Activated CD8-positive, alpha-beta memory T cell treated with anti-CD3 and anti-CD28 coated beads, Interleukin-2, amount 50 U/mL, for 1 hour (primary cell): ENCODE data around the gene SUMO3.

Experiments
- DNase-seq: peaks from one replicate; pipeline ENCODE4 v3.0.0-alpha.2; 2020; ENCODE audit errors: extremely low read depth

The SUMO3 gene

DNA sequence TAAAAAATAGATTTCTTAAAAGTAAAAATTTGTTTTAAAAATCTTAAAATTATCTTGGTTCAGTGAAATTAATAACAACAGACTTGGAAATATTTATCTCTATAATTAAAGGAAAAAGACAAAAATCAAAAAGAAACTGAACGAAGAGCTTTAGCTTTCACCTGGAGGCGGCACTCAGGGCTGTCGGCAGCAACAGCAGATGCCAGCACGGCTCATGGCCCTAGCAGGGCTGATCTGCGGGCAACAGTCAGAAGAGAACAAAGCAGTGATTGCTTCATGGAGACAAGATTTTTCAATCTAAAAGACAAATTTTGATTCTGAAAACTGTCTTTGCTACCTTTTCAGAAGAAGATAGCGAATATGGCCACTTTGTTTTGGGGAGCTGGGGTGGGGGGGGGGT, 38.9 kb downstream of the SUMO3 start:
- DNase-seq = no peak

- no peak for DNase-seq
Observed at GRCh38 chr21:44778499-44778911, 39.4 kb downstream of the SUMO3 start.

DNA sequence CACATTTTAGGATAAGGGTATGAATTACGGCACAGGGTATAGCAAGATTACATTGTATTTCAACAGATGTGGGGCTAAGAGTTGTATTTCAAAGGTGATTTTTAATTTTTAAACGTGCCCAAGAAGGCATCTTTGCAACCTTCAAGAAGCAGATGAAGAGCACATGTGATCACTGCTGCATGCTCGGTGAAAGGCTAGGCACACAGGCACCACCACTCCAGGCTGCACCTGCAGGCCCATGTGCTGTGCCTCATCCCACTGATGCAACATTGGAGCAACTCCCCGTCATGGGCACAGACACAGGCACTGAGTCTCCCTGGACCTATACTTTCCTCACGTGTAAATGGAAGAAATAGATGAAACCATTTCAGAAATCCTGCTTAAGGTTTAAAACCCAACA, 39.8 kb downstream of the SUMO3 start:
- no peak for DNase-seq

- DNase-seq = no peak
Observed at GRCh38 chr21:44774972-44775371, 42.9 kb downstream of the SUMO3 start.

- no peak for DNase-seq
Observed at GRCh38 chr21:44773291-44773932, 44.5 kb downstream of the SUMO3 start.

- DNase-seq = no peak
Observed at GRCh38 chr21:44771896-44772525, 45.9 kb downstream of the SUMO3 start.

DNA sequence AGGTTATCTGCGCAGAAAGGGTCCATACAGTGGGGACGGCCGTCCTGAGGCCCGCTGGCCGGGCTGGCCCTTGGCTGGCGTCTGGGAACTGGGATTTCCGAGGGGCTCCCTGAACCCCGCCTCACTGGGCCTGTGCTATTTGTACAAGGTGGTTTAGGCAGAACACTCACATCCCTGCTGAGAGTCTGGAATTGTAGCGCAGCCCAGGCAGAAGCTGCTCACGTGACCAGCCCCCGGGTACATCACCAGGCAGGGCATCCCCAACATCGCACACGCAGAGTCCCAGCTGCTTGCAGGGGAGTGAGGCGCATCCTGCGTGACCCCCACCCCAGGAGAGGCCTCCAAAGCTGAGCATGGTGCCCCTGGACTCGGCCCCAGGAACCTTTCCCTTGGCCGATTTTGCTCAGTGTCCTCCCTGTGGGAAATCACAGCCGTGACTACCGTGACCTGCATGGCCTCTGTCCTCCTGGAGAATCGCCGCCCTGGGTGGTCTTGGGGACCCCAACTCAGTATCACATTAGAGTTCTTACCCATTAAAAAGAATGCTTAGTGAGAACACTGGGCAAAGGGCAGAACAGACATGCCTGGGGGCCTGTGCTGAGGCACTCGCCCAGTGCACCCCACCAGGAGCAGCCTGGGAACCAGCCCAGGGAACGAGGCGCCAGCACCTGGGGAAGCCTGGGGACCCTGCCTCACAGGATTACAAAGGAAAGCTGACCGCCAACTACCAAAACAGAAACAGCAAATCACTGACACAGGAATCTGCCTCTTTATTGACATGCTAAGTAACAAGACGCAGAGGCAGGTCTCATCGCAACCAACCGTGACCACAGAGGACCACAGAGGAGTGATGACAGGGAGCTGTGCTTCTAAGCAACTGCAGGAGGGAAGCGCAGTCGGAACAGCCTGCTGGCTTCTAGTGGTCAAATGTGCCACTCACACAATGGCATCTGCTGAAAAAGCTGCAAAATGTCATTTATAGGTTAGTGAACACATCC, 49.7 kb downstream of the SUMO3 start:
- DNase-seq = no peak

GRCh38 chr21:44766818-44767354, 51.0 kb downstream of the SUMO3 start:
- no peak for DNase-seq

DNA sequence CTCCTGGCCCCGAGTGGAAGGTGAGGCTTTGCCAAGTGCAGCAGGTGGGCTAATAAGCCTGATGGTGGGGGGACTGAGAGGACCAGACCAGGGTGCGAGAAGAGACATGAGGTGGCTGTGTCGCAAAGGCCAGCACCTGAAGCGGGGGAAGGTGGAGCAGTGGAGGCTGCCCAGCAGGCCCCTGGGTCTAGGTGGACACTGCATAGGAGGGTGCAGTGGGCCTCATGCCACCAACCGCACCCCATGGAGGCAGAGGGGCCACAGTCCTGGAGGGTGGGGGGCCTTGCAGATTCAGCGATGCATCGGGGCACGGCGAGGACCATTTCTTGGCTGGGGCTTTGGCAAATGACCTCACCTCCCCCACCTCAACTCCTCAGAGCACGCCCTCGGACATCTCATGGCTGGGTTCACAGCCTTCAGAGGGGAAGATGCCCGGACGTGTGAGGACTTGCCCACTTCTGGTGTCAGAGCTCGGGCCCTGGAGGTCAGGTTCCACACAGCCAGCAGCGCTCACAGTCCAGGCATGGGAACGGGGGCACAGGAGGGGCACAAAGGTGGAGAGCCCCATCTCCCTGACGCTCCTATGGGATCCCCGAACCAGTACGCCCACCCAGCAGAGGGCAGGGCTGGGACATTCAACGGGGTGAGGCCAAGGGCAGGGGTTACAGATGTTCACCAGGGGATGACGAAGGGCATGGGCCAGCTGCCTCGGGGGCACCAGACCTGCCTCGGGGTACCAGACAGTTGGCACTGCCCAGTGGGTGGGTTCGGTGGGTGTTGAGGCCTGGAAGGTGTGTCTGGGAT, 51.6 kb downstream of the SUMO3 start:
- no peak for DNase-seq

GRCh38 chr21:44765231-44766013, 52.4 kb downstream of the SUMO3 start:
- DNase-seq = no peak

- no peak for DNase-seq
Observed at GRCh38 chr21:44764319-44765230, 53.3 kb downstream of the SUMO3 start.

- DNase-seq = no peak
Observed at GRCh38 chr21:44763451-44764318, 54.2 kb downstream of the SUMO3 start.

GRCh38 chr21:44763050-44763378, 54.8 kb downstream of the SUMO3 start:
- no peak for DNase-seq

DNA sequence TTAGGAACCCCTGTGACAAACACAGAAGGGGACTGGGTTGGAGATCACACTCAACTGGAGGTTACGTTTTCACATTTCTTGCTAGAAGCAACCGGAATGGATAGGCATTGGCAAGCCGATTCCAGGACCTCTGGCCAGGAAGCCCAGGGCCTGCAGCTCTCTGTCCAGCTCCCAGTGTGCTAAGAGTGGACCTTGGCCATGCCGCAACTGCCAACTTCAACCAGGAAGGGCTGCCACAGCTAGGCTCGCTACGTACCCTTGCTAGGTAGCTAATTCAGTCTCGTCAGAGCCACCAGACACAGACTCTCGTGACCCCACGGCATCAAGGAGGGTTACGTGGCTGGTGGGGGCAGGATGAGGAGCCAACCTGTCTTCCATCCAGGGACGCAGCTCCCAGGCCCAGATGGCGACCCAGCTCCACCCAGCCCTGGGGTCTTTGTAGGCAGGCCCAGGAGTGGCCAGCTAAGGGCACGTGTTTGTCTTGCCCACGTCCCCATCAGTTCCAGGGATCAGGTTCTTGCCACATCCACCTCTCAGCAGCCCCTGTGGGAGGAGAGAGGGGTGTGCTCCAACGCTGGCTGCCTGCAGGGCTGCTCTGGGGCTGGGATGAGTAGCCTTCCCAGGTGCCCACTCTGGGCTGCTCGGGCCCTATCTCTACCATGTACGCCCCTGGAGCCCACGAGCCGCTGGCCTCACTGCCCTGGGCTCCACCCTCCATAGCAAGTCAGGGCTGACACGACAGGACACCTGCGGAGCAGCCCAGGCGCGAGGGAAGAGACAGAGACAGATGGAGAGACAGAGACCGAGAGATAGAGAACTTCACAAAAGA, 55.4 kb downstream of the SUMO3 start:
- no peak for DNase-seq

DNA sequence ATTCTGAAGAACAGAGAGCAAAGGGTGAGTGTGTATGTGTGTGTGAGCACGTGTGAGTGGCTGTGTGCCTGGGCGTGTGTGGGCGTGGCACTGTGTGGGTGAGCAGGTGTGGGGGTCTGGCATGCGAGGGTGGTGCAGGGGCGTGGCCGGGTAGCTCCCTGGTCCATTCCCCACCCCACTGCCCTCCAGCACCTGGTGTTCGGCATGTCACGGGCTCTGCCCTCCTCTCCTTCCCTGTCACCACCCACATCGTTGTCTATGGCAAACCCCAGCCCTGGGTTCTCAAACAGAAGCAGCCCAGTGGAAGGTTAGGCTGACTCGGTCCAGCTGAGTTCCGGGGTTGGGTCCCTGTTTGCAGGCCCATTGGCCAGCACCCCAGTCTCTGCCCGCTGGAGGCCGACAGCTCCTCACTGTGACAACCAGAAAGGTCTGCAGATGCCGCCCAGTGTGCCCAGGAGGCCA, 56.1 kb downstream of the SUMO3 start:
- DNase-seq = no peak

- DNase-seq = no peak
Observed at GRCh38 chr21:44761011-44761729, 56.7 kb downstream of the SUMO3 start.

GRCh38 chr21:44760376-44760775, 57.5 kb downstream of the SUMO3 start:
- DNase-seq = no peak
